ENCODE results near the gene DAB2IP.

Gene DAB2IP

GRCh38 chr9:121707477-121708424, 56.3 kb downstream of the DAB2IP start:
- no peak for DNase-seq

DNA sequence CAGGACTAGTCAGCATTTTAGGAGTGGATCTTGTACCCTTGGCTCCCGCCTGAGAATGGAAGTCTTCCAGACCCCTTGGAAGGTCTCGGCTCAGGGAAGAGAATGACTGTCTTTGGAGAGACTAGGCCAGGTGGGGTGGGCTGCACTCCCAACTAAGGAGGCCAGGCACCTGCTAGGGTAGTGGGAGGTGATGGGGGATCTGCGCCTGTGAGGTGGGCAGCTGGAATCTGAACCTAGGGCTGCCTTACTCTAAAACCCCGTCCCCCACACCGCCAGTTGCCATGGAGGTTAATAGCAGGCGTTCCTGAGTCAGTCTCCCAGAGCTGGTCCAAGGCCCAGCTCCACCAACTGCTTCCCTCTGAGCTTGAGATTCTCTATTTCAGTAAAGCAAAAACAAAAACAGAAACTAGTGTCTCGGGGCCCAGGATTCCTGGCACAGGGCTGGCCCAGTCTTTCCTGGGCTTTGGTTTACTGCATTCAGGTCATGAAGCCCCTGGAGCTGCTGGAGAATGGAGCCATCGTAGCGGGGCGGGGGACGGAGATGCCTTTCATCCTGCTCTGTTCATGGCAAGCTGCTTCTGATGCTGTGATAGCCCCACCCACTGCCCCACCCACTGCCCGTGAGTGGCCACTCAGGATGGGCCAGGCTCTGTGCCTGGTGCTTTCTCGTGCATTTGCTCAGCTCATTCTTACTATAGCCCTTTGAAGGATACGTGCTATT, 57.5 kb downstream of the DAB2IP start:
- DNase-seq: no peak

GRCh38 chr9:121709798-121710197, 58.4 kb downstream of the DAB2IP start:
- DNase-seq: no peak

DNA sequence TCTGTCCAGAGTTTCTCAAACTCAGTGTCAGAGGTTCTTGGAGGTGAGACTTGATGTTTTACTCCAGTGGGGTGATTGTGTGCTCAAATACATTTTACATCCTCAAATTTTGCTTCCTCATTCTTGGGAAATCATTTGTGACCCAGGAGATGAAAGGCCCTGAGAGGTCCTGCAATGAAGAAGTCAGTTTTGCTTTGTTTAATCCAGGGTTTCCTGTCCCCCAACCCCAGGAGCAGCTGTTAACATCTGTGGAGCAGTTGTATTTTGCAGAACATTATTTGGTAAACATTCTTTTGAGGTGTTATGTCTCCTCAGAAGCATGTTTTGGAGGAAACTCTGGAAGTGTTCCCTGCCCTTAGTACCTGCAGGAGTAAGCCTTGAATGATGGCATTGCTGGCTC, 59.8 kb downstream of the DAB2IP start:
- no peak for DNase-seq

- DNase-seq: no peak
These were observed 60.4 kb downstream of the DAB2IP start for GRCh38 chr9:121711797-121712196.

- DNase-seq: no peak
These were observed 62.1 kb downstream of the DAB2IP start for GRCh38 chr9:121713400-121714070.

GRCh38 chr9:121714075-121714705, 62.8 kb downstream of the DAB2IP start:
- DNase-seq: no peak

DNA sequence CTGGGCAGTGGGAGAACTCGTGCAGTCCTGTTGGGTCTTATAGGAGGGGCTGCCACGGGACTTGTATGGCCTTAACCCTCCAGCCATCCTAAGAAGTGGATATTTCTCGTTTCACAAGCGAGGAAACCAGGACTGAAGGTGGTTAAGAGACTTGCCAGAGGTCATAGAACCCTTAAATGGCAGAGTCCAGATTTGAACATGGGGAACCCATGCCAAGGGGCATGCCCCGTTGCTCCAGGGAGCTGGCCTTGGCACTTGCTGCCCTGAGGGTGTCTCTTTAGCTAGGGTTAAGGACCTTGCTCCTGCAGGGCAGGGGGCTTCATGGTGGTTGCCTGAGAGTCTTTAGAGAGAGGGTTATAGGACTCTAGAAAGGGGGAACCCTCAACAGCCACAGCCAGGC, 63.4 kb downstream of the DAB2IP start:
- no peak for DNase-seq

DNA sequence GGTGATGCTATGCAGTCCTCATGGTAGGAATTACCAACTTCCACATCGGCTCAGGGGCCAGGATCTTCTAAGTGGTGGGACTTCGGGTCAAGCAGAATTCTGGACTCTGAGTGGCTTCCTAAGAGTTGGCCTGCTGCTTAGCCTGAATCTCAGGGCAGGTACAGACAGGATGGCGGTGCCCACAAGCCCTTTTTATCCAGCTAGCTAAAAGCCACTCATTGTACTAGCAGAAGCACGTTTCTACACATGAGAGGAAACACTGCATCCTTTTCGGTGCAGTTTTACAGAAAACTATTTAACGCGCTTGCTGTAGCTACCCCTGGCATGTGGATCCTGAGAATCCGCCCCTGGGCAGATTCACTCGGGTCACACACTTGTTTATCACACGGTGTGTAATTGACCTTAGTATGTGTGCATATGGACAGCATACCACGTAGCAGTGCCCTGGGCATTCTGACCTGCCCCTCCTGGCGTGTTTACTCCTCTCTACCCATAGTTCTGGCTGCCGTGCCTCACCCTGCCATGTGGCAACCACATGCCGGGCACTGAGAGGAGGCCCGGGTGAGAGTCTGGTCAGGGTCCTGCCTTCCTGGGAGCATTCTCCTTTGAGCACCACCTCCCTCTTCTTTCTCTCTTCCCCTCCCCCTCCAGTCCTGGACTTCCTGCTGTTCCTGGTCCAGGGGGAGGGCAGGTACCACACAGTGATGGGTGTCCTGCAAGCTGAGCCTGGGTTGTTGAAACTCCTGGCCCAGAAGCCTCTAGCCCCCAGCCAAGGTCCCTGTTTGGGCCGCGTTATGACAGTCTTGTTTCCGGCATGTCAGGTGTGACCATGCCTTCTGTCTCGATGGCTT, 65.9 kb downstream of the DAB2IP start:
- no peak for DNase-seq

DNA sequence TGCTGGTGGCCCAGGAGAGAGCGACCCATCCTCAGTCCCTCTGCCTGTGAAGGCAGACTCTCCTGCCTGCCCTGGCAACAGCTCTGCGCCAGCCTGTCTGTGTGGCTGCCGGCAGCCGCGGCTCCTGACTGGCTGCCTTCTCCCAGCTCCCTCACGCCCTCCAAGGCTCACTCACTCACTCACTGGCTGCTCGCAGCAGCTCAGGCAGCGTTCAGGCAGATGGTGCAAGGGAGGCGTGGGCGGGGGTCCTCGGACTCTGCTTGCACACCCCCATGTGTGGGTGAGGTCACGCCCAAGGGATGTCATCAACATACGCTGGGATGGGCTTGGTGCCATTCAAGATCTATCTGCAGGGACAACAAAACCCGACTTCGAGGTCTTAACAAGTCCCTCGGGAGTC, 66.7 kb downstream of the DAB2IP start:
- no peak for DNase-seq

DNA sequence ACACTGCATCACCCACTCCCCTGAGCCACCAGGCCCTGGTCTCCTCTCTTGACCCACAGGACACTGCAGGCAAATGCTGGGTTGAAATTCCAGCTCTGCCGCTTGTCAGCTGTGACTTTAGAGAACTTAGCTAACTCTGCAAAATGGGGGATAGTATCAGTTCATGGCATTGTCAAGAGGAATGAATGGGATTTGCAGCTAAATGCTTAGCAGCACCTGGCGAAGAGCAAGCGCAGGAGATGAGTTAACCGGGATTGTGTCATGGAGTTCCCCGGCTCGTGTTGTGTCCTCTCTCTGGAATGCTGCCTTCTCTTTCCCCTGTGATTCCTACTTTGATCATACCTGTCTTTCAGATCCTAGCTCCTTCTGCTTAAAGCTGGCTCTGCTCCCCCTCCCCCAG, 67.1 kb downstream of the DAB2IP start:
- no peak for DNase-seq

GRCh38 chr9:121720311-121721057, 69.0 kb downstream of the DAB2IP start:
- DNase-seq: no peak

DNA sequence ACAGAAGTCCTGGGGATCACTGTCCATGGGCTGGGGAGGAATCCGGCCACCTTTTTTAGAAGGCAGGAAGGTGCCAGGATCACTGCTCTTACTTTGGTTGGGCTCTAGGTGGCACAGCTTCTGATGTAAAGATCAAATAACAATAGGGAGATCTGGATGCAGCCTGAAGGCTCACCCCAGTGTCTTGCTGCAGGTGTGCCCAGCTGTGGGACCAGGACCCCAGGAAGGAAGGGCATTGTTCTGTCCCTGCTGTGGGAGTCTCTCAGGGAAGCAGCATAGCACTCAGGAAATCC, 69.6 kb downstream of the DAB2IP start:
- no peak for DNase-seq

GRCh38 chr9:121721770-121722169, 70.3 kb downstream of the DAB2IP start:
- DNase-seq: no peak

DNA sequence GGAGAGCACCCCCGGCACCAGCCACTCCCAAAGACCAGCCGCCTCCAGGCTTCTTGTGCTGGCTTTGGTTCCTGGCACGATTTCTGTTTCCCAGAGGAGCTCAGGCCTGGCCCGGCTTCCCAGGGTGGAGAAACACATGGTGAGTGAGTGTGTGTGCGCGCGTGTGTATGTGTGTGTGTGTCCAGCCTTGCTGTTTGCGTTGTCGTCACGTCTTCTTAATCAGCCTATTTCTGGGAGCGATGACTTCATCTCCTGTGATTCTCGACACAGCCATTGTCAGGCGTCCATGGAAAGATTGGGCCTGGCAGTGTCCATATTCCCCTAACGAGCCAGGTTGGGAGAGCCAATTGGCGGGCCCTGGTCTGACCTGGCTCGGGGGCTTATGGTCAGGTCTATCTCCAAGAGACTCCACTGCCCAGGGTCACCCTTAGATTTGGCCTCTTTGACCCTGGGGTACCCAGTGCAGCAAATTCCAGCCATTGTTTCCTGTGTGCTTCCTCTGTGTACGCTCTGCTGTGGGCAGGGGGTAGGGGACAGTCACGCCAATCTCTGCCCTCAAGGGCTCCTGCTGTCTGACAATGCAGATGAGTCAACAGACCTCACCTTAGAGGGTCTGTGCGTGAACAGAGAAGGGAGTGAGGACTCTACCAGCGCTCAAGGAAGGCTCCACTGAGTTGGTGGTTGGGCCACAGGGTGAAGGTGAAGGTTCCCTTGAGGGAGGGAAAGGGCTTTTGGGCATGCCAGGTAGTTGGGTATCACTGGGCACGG, 73.8 kb downstream of the DAB2IP start:
- no peak for DNase-seq

DNA sequence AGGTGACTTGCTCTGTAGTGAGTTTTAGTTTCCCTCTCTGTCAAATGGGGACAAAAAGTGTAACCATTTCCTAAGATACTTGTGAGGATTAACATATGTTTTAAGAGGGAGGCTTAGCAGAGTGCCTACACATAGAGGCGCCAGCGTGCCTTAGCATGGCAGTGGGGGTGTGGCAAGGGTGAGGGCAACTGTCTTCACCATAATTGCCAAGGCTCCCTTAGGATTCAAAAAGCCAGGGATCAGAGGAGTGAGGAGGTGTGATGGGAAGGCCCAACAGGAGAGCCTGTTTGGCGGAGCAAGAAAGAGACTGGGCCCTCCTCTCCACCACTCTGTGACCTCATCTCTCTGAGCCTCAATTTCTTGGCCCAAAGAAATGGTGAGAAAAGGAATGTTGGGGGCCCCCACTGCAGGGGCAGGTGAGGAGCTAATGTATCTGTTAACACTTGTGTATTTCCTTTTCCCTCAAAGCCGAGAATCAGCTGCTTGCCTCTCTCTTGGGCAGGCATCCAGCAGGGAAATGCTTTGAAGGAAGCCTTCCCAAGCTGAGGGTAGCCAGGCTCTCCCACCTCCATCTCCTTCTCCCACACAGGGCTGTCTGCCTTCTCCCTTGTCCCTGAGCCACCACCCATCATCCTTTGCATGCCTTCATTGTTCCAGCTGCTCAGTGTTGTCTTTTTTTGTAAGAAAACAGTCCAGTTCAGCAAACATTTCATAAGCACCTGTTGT, 76.0 kb downstream of the DAB2IP start:
- DNase-seq: no peak

GRCh38 chr9:121728916-121729315, 77.5 kb downstream of the DAB2IP start:
- DNase-seq: no peak

DNA sequence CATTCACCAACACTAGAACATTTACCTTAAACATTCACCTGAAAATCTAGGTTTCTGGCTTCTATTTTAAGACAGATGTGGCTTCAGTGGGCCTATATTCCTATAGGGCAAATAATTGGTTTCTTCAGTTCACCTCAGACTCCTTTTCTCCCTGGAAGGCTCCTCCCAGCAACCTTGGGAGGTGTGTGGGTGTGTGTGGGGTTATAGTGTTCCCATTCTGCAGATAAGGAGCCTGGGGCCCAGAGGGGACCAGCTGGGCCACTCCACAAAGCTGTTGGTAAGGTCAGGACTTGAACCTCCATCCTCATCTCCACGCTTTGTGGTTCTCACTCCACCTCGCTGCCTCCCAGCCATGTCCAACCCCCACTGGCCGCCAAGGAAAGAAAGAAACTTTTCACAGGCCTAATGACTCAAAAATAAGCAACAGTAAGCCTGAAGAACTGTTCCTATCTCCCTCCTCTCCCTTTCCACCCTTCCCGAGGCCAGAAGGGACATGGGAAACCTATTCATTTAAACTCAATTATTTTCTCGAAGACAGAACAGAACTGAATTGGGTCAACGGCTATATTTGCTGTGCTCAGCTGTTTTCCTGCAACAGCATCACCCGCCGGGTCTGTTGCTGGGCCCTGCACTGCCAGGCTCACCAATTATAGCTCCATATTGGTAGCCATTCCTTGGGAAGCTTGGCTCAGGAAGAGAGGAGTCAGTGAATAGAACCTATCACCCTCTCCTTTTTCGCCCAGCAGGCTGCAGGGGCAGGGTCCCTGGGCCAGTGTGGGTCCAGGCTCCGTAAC, 78.5 kb downstream of the DAB2IP start:
- no peak for DNase-seq

GRCh38 chr9:121731090-121731489, 79.7 kb downstream of the DAB2IP start:
- DNase-seq: no peak

All from NCI-H187 (cell line).